Muscle of arm (tissue), 12 donors: Measurements from ENCODE around the gene RAB35. TPM values are rescaled to one million over a fixed set of nuclear protein-coding genes. Genes with fewer than 3 reads are reported as not detected.

Source experiments
- DNase-seq: peaks from one replicate; pipeline ENCODE4 v3.0.0-alpha.2; 2013
- polyA plus RNA-seq, 12 donors: library from polyadenylated mRNA; unstranded; fragments of 120-200 nt; gene quantifications; one replicate each; pipeline ENCODE4 v1.2.1, GENCODE V29; 2013; ENCODE audit not compliant: insufficient read length in 12 of 12

Gene RAB35
- polyA plus RNA-seq, 12 donors = 22.1 to 52.8 (median 30.8) TPM; not detected in 1

- DNase-seq = no peak
Measured at GRCh38 chr12:120090626-120091295, 25.8 kb downstream of the RAB35 start.

DNA sequence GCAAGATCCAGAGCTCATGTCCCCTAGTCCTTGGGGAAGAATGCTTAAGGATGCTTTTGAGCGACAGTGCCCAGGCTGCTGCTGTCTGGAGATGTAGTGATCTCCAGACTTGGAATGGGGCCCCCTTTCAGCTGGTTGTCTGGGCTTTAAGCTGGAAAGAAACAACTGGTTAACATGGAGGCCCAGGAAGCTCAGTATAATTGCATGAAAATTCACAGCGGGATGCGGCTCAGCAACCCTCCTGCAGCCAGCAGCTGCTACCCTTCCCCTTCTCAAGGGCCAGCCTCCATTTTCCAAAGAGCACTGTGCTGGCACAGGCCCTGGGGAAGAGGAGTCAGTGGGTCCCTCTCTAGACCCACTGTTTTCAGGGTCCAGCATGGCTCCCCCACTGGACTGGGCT lies 26.3 kb downstream of the RAB35 start:
- DNase-seq = no peak

DNA sequence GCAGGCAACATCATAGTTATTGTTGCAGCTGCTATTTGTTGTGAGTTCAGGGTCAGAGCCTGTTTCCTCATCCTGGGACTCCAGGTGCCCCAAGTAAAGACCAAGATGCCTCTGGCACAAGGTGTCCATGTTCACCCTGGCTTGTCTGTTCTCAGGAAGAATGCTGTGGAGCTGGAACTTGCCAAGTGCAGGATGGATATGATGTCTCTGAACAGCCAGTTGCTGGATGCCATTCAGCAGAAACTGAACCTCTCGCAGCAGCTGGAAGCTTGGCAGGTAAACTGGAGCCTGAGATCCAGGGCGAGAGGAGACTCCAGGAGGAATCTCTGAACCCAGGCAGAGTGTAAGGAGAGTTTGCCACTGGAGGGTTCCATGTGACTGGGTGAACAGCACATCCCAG lies 26.8 kb downstream of the RAB35 start:
- DNase-seq = no peak

DNA sequence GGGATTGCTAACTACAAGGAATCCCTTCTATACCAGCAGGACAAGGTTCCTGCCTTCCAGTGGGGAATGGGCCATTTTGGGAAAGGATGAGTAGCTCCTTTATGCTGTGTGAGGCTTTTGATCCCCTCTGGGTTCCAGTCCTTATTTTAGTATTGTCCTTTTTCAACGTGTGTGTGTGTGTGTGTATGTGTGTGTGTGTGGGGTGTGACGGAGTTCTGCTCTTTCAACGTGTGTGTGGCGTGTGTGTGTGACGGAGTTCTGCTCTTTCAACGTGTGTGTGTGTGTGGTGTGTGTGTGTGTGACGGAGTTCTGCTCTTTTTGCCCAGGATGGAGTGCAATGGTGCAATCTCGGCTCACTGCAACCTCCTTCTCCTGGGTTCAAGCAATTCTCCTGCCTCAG lies 27.4 kb downstream of the RAB35 start:
- no peak for DNase-seq

DNA sequence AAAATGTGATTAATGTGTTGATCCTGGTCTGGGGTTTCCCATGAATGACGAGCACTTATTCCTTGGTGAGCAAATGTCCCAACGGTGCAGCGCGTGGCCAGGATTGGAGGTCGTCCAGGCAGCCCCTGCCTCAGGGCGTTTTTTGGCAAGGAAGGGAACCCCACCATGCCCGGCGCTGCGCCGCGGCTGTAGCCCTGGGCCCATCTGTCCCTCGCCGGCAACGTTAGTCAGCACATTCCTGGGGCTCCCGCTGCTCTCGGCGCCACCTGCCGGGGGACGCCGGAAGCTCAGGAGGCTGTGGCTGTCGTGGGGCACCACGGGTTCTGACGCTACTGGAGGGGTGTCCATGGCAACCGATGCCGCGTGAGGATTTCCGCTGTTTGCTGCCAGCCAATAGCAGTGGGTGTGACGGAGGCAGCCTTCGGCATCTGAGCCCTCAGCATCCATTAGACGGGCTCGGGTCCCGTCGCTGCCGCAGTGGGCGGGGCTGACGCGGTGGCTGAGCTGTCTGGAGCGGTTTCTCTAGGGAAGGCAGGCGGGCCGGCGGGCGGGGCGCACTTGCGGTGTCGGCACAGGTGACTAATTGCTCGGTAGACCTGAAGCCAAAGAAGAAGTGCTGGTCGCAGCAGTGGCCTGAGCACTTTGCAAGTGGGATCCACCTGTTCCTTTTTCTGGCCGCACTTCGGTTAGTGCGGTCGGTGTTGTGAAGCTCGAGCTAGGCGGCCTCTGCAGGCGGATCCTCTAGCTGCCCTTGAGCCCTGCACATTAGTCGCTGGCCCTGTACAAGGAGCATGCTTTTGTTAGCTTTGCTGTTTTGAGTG lies 29.5 kb downstream of the RAB35 start:
- DNase-seq = peak; percentile 97

GRCh38 chr12:120085920-120086645 lies 30.5 kb downstream of the RAB35 start:
- no peak for DNase-seq

GRCh38 chr12:120081641-120082040 lies 34.9 kb downstream of the RAB35 start:
- no peak for DNase-seq

- no peak for DNase-seq
Measured at GRCh38 chr12:120079411-120080400, 36.8 kb downstream of the RAB35 start.

DNA sequence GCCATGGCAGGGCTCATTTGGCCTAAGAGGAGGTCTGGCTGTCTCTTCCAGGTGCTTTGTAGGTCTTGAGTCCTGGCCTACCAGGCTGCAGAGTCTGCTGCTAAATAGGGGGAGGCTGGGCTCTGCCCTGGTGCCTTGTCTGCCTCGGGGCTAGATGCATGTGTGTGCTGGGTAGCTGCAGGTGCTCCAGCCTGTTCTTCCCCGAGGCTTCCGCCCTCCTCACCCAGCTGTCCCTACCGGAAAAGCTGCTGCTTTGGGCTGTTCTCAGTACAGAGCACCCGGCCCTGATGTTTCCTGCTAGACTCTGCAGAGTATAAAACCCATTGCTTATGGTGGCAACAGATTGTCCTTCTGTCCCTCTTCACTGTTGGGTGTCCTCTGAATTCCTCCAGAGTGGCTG lies 37.7 kb downstream of the RAB35 start:
- DNase-seq = no peak

GRCh38 chr12:120077260-120077659 lies 39.3 kb downstream of the RAB35 start:
- DNase-seq = no peak

- DNase-seq = no peak
Measured at GRCh38 chr12:120076651-120077050, 39.9 kb downstream of the RAB35 start.

DNA sequence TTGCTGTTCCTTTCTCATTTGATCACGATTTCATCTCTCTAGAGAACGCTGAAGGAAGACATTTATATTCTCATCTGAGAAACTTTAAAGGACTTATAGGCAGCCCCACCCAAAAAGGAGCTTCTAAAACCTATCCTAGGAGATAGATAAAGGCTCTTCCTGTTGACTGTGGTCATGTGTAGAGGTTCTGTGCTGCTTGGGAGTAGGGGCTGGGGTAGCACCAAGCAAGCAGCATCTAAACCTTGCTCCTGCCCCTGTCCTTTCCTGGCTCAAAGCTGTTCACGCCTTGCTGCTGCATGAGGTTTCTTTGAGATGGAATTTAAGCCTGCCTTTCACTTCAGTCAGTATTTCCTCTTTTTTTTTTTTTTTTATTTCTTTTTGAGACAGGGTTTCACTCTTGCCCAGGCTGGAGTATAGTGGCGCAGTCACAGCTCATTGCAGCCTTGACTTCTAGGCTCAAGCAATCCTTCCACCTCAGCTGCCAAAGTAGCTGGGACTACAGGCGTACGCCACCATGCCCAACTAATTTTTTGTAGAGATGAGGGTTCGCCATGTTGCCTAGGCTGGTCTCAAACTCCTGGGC lies 41.4 kb downstream of the RAB35 start:
- DNase-seq = no peak

DNA sequence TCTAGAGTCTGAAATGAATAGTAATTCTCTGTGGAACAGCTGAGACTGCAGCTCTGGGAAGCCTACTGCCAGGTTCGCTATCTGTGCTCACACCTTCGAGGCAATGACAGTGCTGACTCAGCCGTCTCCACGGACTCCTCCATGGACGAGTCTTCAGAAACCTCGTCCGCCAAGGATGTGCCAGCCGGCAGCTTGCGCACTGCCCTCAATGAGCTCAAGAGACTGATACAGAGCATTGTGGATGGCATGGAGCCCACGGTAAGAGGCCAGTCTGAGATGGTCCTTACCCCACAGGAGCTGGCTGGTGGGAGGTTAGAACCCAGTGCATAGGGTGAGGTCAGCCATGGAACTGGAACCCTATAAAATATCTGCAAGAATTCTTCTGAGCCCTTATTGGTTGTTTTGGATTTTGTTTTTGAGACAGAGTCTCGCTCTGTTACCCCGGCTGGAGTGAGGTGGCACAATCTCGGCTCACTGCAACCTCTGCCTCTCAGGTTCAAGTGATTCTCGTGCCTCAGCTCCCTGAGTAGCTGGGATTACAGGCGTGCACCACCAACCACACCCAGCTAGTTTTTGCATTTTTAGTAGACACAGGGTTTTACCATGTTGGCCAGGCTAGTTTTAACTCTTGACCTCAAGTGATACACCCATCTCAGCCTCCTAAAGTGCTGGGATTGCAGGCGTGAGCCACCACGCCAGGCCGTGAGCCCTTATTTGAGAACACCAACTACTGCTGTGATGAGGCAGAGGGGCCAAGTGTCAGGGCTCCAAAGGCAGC lies 43.9 kb downstream of the RAB35 start:
- no peak for DNase-seq

- no peak for DNase-seq
Measured at GRCh38 chr12:120071493-120072020, 45.0 kb downstream of the RAB35 start.

GRCh38 chr12:120069278-120069677 lies 47.3 kb downstream of the RAB35 start:
- no peak for DNase-seq

- no peak for DNase-seq
Measured at GRCh38 chr12:120067901-120068300, 48.7 kb downstream of the RAB35 start.

DNA sequence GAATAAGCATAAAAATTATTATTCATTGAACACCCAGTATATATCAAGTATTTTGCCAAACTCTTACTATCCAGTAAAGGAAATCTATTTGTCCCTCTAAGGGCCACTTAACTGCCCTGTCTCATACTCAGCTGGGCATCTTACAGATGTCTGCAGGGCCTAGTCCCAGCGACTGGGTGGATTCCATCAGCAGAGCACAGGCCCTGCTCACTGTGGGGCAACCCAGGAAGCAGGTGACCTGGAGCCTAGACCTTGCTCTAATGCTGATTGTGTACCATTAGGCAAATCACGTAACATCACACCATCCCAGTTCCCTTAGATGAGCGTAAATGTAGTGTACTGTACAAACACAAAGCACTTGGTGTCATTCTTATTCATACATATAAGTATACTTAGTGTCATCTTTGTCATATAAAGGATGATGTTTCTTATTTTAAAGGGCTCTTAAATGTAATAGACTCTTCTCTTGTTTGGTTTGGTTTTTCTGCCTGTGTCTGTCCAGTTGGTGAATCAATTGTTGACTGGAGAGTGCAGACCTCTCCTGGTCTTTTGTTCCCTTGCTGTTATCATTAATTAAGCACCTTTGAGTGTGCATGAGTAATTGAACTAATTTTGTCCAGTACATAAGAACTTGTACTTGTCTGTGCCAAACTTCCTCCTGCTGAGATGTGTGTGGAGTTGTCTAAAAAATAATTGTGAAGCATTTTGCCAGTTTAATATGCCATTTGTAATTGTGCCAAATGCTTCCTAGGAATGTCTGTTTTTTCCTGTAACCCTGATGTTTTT lies 49.3 kb downstream of the RAB35 start:
- DNase-seq = no peak

- no peak for DNase-seq
Measured at GRCh38 chr12:120066341-120066740, 50.2 kb downstream of the RAB35 start.

DNA sequence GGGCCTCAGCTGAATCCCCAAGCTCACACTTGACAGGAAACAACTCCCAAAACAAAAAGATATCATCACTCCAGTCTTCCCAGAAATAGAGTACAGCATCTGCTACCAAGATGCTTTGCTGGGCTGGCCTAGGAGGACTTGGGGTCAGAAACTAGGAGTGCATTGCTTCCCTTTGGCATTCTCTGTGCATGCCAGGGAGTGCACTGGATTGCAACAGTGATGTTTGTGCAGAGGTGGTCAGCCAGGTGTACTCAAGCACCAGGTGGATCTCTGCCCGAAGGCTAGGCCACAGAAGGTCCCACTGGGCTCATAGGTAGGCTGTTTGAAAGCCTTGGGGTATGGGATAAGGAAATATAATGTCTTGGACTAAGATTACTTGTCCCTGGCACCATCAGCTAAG lies 51.1 kb downstream of the RAB35 start:
- no peak for DNase-seq
